Erythroblast (primary cell): ENCODE measurements around the gene ERO1B.

Experiments used
- GATA1 ChIP-seq: IDR thresholded peaks from 2 replicates; pipeline ENCODE4 v1.6.1; 2011; ENCODE audit warnings: low read depth, mild to moderate bottlenecking, control low read depth, low read length, moderate library complexity
- POLR2A ChIP-seq: IDR thresholded peaks from 2 replicates; pipeline ENCODE4 v1.6.1; 2011; ENCODE audit warnings: mild to moderate bottlenecking, low read length

- TF ChIP-seq POLR2A (no peak), GATA1 (no peak)
Measured at GRCh38 chr1:236320214-236320613, 38.5 kb upstream of the ERO1B start.
